ENCODE measurements around the gene NOG.

The NOG gene

GRCh38 chr17:56593646-56594319, at the start of gene NOG:
NOG (plus strand) TSS chr17:56593699; CDS start chr17:56594224, 525 bp downstream.
- no peak for DNase-seq (ENCODE audit: low read depth)

GRCh38 chr17:56545106-56545505, 48.4 kb upstream of the NOG start:
- DNase-seq (ENCODE audit: low read depth): no peak

GRCh38 chr17:56545930-56546329, 47.6 kb upstream of the NOG start:
- no peak for DNase-seq (ENCODE audit: low read depth)

- DNase-seq (ENCODE audit: low read depth): no peak
Observed at GRCh38 chr17:56548661-56549060, 44.8 kb upstream of the NOG start.

- no peak for DNase-seq (ENCODE audit: low read depth)
Observed at GRCh38 chr17:56549501-56549900, 44.0 kb upstream of the NOG start.

- DNase-seq (ENCODE audit: low read depth): no peak
Observed at GRCh38 chr17:56557682-56558081, 35.8 kb upstream of the NOG start.

- no peak for DNase-seq (ENCODE audit: low read depth)
Observed at GRCh38 chr17:56558088-56558487, 35.4 kb upstream of the NOG start.

- DNase-seq (ENCODE audit: low read depth): no peak
Observed at GRCh38 chr17:56570199-56570598, 23.3 kb upstream of the NOG start.

GRCh38 chr17:56571456-56571855, 22.0 kb upstream of the NOG start:
- no peak for DNase-seq (ENCODE audit: low read depth)

GRCh38 chr17:56577190-56577842, 16.2 kb upstream of the NOG start:
- no peak for DNase-seq (ENCODE audit: low read depth)

GRCh38 chr17:56577843-56578204, 15.7 kb upstream of the NOG start:
- no peak for DNase-seq (ENCODE audit: low read depth)

- DNase-seq (ENCODE audit: low read depth): no peak
Observed at GRCh38 chr17:56581635-56582627, 11.6 kb upstream of the NOG start.

- no peak for DNase-seq (ENCODE audit: low read depth)
Observed at GRCh38 chr17:56583772-56584171, 9.7 kb upstream of the NOG start.

- DNase-seq (ENCODE audit: low read depth): no peak
Observed at GRCh38 chr17:56587298-56587697, 6.2 kb upstream of the NOG start.

- no peak for DNase-seq (ENCODE audit: low read depth)
Observed at GRCh38 chr17:56592487-56593085, 913 bp upstream of the NOG start.

- DNase-seq (ENCODE audit: low read depth): no peak
Observed at GRCh38 chr17:56593086-56593645, 333 bp upstream of the NOG start.

- no peak for DNase-seq (ENCODE audit: low read depth)
Observed at GRCh38 chr17:56594320-56595107, 1.0 kb downstream of the NOG start.

GRCh38 chr17:56595108-56595418, 1.6 kb downstream of the NOG start:
- no peak for DNase-seq (ENCODE audit: low read depth)

GRCh38 chr17:56595831-56596690, 2.6 kb downstream of the NOG start:
- no peak for DNase-seq (ENCODE audit: low read depth)

All from T-helper 22 cell (primary cell).